ENCODE data around the gene TNP1.

TNP1 gene

DNA sequence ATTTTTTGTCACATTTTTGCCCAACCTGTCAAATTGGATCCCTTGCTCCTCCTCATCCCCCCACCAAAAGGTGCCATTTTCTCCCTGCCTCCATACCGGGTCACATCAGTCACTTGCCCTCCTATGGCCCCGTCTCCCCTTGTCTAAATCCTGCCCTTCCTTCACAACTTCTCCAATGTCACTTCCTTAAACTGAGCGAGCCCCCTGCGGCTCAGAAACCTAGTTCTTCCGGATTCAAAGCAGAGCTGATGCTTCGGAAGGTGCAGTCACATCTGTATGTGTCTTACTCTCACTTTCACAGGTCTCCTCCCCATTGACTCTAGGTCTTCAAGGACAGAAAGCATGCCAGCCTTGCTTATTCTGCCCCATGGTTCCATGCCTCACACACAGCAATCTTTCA is 22.1 kb downstream of the TNP1 start:
- WGBS = 78% methylated on average over 6 of the region's 6 CpGs
- Histone ChIP-seq H3K4me3 (ENCODE audit: insufficient read depth in 1 of 2, low read depth in 1 of 2, low read length in 2 of 2) (no peak overlapping the region), H3K79me1 (replicated peaks; ENCODE audit: low read length, poor library complexity, severe bottlenecking) (no peaks in the 10 kb centered on the region), H2BK15ac (ENCODE audit: low read depth, poor library complexity, severe bottlenecking) (peak overlapping the region; percentile 85), H3K27ac (ENCODE audit: low read length, poor library complexity, severe bottlenecking) (no peak overlapping the region), H3K27me3 (ENCODE audit: control insufficient read depth in 1 of 2, insufficient read depth in 1 of 2, low read length in 2 of 2) (peaks cover 5 to 30% of the 10 kb centered on the region in 2 experiments), H3K23ac (ENCODE audit: low read length in 2 of 2) (no peak overlapping the region), H2BK120ac (ENCODE audit: low read depth, low read length) (no peak overlapping the region), H3K36me3 (ENCODE audit: control insufficient read depth in 1 of 2, insufficient read depth in 2 of 2, low read depth in 1 of 2, low read length in 2 of 2) (no peaks in the 10 kb centered on the region), H3K4me2 (ENCODE audit: low read length, poor library complexity, severe bottlenecking) (no peak overlapping the region), H3K4me1 (ENCODE audit: control insufficient read depth, insufficient read depth, low read depth, low read length) (peaks cover 3% of the 10 kb centered on the region), H3K14ac (ENCODE audit: low read length in 2 of 2) (no peak overlapping the region), H2BK5ac (ENCODE audit: low read depth, low read length, poor library complexity, severe bottlenecking) (no peak overlapping the region), H3K18ac (ENCODE audit: low read depth in 1 of 2, low read length in 2 of 2) (no peak overlapping the region), H4K8ac (ENCODE audit: low read length) (no peak overlapping the region), H4K91ac (ENCODE audit: low read length) (no peak overlapping the region), H2BK12ac (ENCODE audit: low read length in 2 of 2) (no peak overlapping the region), H3K4ac (ENCODE audit: low read depth in 1 of 2, low read length in 2 of 2) (no peak overlapping the region), H3K9me3 (ENCODE audit: control insufficient read depth, low read length) (no peaks in the 10 kb centered on the region), H3K9ac (ENCODE audit: low read length) (no peak overlapping the region), H2AK5ac (ENCODE audit: low read length, severe bottlenecking) (no peak overlapping the region), H2AFZ (ENCODE audit: low read depth, low read length) (no peak overlapping the region)
- no peak for DNase-seq

DNA sequence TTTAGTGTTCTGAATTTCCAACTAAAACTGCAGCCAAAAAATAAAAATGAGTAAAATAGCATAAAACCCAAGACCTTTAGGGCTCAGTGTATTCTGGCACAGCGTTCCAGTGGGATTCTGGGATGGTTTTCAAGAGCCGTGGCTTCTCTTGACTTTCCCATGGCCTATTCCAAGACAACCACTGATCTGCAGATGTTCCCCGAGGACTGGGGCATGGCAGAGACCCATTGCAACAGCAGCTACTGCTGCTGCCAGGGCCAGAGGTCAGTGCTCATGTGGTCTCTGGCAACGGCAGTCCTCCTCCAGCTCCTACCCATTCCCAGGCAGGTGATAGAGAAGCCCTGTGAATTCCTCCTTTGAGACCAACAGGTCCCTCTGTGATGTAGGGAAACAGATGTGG is 26.8 kb downstream of the TNP1 start:
- Histone ChIP-seq H4K91ac (ENCODE audit: low read length) (no peak overlapping the region), H2BK120ac (ENCODE audit: low read depth, low read length) (no peak overlapping the region), H2BK5ac (ENCODE audit: low read depth, low read length, poor library complexity, severe bottlenecking) (no peak overlapping the region), H3K18ac (ENCODE audit: low read depth in 1 of 2, low read length in 2 of 2) (no peak overlapping the region), H3K36me3 (ENCODE audit: control insufficient read depth in 1 of 2, insufficient read depth in 2 of 2, low read depth in 1 of 2, low read length in 2 of 2) (no peaks in the 10 kb centered on the region), H2BK15ac (ENCODE audit: low read depth, poor library complexity, severe bottlenecking) (no peak overlapping the region), H3K9ac (ENCODE audit: low read length) (no peak overlapping the region), H3K14ac (ENCODE audit: low read length in 2 of 2) (no peak overlapping the region), H3K4me3 (ENCODE audit: insufficient read depth in 1 of 2, low read depth in 1 of 2, low read length in 2 of 2) (no peak overlapping the region), H2AK5ac (ENCODE audit: low read length, severe bottlenecking) (no peak overlapping the region), H4K8ac (ENCODE audit: low read length) (no peak overlapping the region), H3K79me1 (replicated peaks; ENCODE audit: low read length, poor library complexity, severe bottlenecking) (no peaks in the 10 kb centered on the region), H3K27me3 (ENCODE audit: control insufficient read depth in 1 of 2, insufficient read depth in 1 of 2, low read length in 2 of 2) (peaks cover 13 to 34% of the 10 kb centered on the region in 2 experiments), H3K4me1 (ENCODE audit: control insufficient read depth, insufficient read depth, low read depth, low read length) (peaks cover 5% of the 10 kb centered on the region), H2AFZ (ENCODE audit: low read depth, low read length) (no peak overlapping the region), H3K23ac (ENCODE audit: low read length in 2 of 2) (no peak overlapping the region), H3K4me2 (ENCODE audit: low read length, poor library complexity, severe bottlenecking) (no peak overlapping the region), H3K27ac (ENCODE audit: low read length, poor library complexity, severe bottlenecking) (no peak overlapping the region), H3K9me3 (ENCODE audit: control insufficient read depth, low read length) (no peaks in the 10 kb centered on the region), H3K4ac (ENCODE audit: low read depth in 1 of 2, low read length in 2 of 2) (no peak overlapping the region), H2BK12ac (ENCODE audit: low read length in 2 of 2) (no peak overlapping the region)
- DNase-seq = no peak
- WGBS = 86% methylated on average over 3 of the region's 4 CpGs

DNA sequence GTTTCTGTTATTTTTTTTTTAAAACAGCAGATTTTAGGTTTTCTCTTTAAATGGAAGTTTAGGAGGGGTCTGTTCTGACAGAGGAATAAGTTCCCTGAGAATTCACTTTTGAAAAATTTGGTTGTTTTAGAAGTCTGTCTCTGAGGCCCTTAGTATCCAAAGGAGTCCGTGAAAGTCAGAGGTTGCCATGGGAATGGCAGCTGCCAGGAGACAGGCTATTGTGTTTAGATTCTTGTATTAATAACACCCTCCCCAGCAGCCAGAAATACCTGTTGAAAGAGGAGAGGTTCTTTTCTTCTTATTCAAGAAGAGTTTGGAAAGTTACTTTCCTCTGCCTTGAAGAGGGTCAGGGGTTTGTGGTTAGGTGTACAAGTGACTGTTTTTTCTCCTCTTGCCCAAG is 29.5 kb downstream of the TNP1 start:
- no peak overlapping the region for H3K27ac ChIP-seq (ENCODE audit: low read length, poor library complexity, severe bottlenecking)
- H2BK5ac ChIP-seq (ENCODE audit: low read depth, low read length, poor library complexity, severe bottlenecking) = no peak overlapping the region
- H3K4me2 ChIP-seq (ENCODE audit: low read length, poor library complexity, severe bottlenecking) = no peak overlapping the region
- H3K27me3 ChIP-seq (ENCODE audit: control insufficient read depth in 1 of 2, insufficient read depth in 1 of 2, low read length in 2 of 2) = peaks cover 23 to 27% of the 10 kb centered on the region in 2 experiments
- no peak overlapping the region for H2BK12ac ChIP-seq (ENCODE audit: low read length in 2 of 2)
- peaks cover 7% of the 10 kb centered on the region for H3K4me1 ChIP-seq (ENCODE audit: control insufficient read depth, insufficient read depth, low read depth, low read length)
- H3K23ac ChIP-seq (ENCODE audit: low read length in 2 of 2) = no peak overlapping the region
- no peak for DNase-seq
- 100% methylated on average over 1 of the region's 1 CpG for WGBS
- no peak overlapping the region for H3K18ac ChIP-seq (ENCODE audit: low read depth in 1 of 2, low read length in 2 of 2)
- no peak overlapping the region for H3K14ac ChIP-seq (ENCODE audit: low read length in 2 of 2)
- no peak overlapping the region for H2BK15ac ChIP-seq (ENCODE audit: low read depth, poor library complexity, severe bottlenecking)
- H4K91ac ChIP-seq (ENCODE audit: low read length) = no peak overlapping the region
- no peak overlapping the region for H2AK5ac ChIP-seq (ENCODE audit: low read length, severe bottlenecking)
- no peak overlapping the region for H4K8ac ChIP-seq (ENCODE audit: low read length)
- H2BK120ac ChIP-seq (ENCODE audit: low read depth, low read length) = no peak overlapping the region
- no peak overlapping the region for H2AFZ ChIP-seq (ENCODE audit: low read depth, low read length)
- H3K9me3 ChIP-seq (ENCODE audit: control insufficient read depth, low read length) = no peaks in the 10 kb centered on the region
- no peak overlapping the region for H3K4me3 ChIP-seq (ENCODE audit: insufficient read depth in 1 of 2, low read depth in 1 of 2, low read length in 2 of 2)
- H3K4ac ChIP-seq (ENCODE audit: low read depth in 1 of 2, low read length in 2 of 2) = no peak overlapping the region
- H3K36me3 ChIP-seq (ENCODE audit: control insufficient read depth in 1 of 2, insufficient read depth in 2 of 2, low read depth in 1 of 2, low read length in 2 of 2) = no peaks in the 10 kb centered on the region
- no peaks in the 10 kb centered on the region for H3K79me1 ChIP-seq (replicated peaks; ENCODE audit: low read length, poor library complexity, severe bottlenecking)
- no peak overlapping the region for H3K9ac ChIP-seq (ENCODE audit: low read length)

DNA sequence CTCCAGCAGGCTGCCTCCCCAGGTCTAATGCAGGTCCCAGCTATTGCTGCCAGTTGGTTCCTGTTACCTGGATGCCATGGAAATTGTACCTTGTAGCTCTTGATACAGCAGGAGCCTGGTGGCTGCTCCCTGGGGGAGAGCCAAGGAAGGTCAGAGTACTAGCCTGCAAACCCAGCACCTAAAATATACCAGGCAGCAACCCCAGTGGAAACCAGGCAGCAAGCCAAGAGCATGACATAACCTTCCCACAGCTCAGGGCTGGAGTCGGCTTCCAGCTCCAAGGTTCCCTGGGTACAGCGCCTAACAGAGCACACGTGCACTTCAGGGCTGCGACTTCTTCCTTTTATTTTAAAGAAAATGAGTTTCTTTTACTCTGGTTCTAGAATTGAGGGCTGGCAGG is 30.3 kb downstream of the TNP1 start:
- Histone ChIP-seq H3K27me3 (ENCODE audit: control insufficient read depth in 1 of 2, insufficient read depth in 1 of 2, low read length in 2 of 2) (peaks cover 23 to 26% of the 10 kb centered on the region in 2 experiments), H3K4me1 (ENCODE audit: control insufficient read depth, insufficient read depth, low read depth, low read length) (peaks cover 7% of the 10 kb centered on the region), H4K91ac (ENCODE audit: low read length) (no peak overlapping the region), H3K79me1 (replicated peaks; ENCODE audit: low read length, poor library complexity, severe bottlenecking) (no peaks in the 10 kb centered on the region), H3K4me2 (ENCODE audit: low read length, poor library complexity, severe bottlenecking) (no peak overlapping the region), H3K4me3 (ENCODE audit: insufficient read depth in 1 of 2, low read depth in 1 of 2, low read length in 2 of 2) (no peak overlapping the region), H3K27ac (ENCODE audit: low read length, poor library complexity, severe bottlenecking) (no peak overlapping the region), H3K9me3 (ENCODE audit: control insufficient read depth, low read length) (no peaks in the 10 kb centered on the region), H4K8ac (ENCODE audit: low read length) (no peak overlapping the region), H3K9ac (ENCODE audit: low read length) (no peak overlapping the region), H2AFZ (ENCODE audit: low read depth, low read length) (no peak overlapping the region), H2BK12ac (ENCODE audit: low read length in 2 of 2) (no peak overlapping the region), H2AK5ac (ENCODE audit: low read length, severe bottlenecking) (no peak overlapping the region), H3K4ac (ENCODE audit: low read depth in 1 of 2, low read length in 2 of 2) (no peak overlapping the region), H2BK15ac (ENCODE audit: low read depth, poor library complexity, severe bottlenecking) (no peak overlapping the region), H2BK120ac (ENCODE audit: low read depth, low read length) (no peak overlapping the region), H3K36me3 (ENCODE audit: control insufficient read depth in 1 of 2, insufficient read depth in 2 of 2, low read depth in 1 of 2, low read length in 2 of 2) (no peaks in the 10 kb centered on the region), H2BK5ac (ENCODE audit: low read depth, low read length, poor library complexity, severe bottlenecking) (no peak overlapping the region), H3K23ac (ENCODE audit: low read length in 2 of 2) (no peak overlapping the region), H3K14ac (ENCODE audit: low read length in 2 of 2) (no peak overlapping the region), H3K18ac (ENCODE audit: low read depth in 1 of 2, low read length in 2 of 2) (no peak overlapping the region)
- WGBS = 72% methylated on average over 4 of the region's 4 CpGs
- DNase-seq = peak; percentile 64

Measured in mesenchymal stem cell (in vitro differentiated cells and primary cell).